K562 (cell line): ENCODE results near the gene SLC27A4. TPM values are rescaled to one million over a fixed set of nuclear protein-coding genes. Genes with fewer than 3 reads are reported as not detected.

Experiments used
- ATAC-seq: fragments of 200-7000 bp; cut with Tn5 transposase; 3 replicates; pipeline ENCODE4 v1.9.1; 2020; ENCODE audit warnings: moderate library complexity
- BruUV-seq: library from RNA; stranded (reverse); fragments of 400-500 nt; replicated peaks from 2 replicates; lab custom pipeline; 2021; lab: Mats Ljungman, UMichigan
- CTCF ChIA-PET: fragments of 300-600 bp; formaldehyde crosslinking; extraction: SDS; loops from one replicate; lab custom pipeline; 2021; ENCODE audit warnings: low intra/inter-chr PET ratio; lab: Yijun Ruan, JAX
- POLR2A ChIA-PET: fragments of 300-600, 350-650 bp; sonication (Branson Sonifier 250); formaldehyde crosslinking; extraction: SDS; loops from one replicate; lab custom pipeline; 2021; ENCODE audit warnings: antibody characterized with exemption, inconsistent platforms; lab: Yijun Ruan, JAX
- DNase-seq, 4 experiments: peaks; one replicate each; pipeline versions ENCODE4 v3.0.0 to v3.0.0-alpha.2; 2011 to 2018; ENCODE audit warnings: low spot score in 3 of 4, mixed read lengths in 3 of 4; ENCODE audit errors: extremely low read depth in 1 of 4
- FAIRE-seq: peaks from 2 replicates; lab custom pipeline; 2011; peaks lifted over from hg19 to GRCh38; lab: Jason Lieb, UNC
- H2AFZ ChIP-seq: 2 replicates; pipeline ENCODE4 v1.6.0; 2011; ENCODE audit warnings: low read depth, low read length, control low read depth, inconsistent platforms
- H3K27ac ChIP-seq: fragments of 200-600 bp; 3 replicates; pipeline ENCODE4 v1.8.0; 2011; ENCODE audit warnings: low read depth, mild to moderate bottlenecking, control low read depth, inconsistent platforms, low read length, moderate library complexity, mixed read lengths; ENCODE audit errors: extremely low read depth
- H3K27me3 ChIP-seq, 2 experiments: fragments of 300-600 bp in 1 of 2; 2 replicates in 1 of 2; 3 replicates in 1 of 2; pipeline versions ENCODE4 v1.6.0 to v1.8.0; 2011; ENCODE audit warnings: inconsistent platforms in 2 of 2, low read length in 2 of 2, mild to moderate bottlenecking in 1 of 2, mixed read lengths in 1 of 2, moderate library complexity in 1 of 2; ENCODE audit not compliant: control insufficient read depth in 2 of 2, insufficient read depth in 2 of 2
- H3K36me3 ChIP-seq: fragments of 300-600 bp; 3 replicates; pipeline ENCODE4 v1.8.0; 2011; ENCODE audit warnings: mild to moderate bottlenecking, low read length, inconsistent platforms; ENCODE audit not compliant: control insufficient read depth, insufficient read depth
- H3K4me1 ChIP-seq, 2 experiments: fragments of 200-600 bp in 1 of 2; replicated peaks in 1 of 2; 2 replicates in 1 of 2; 3 replicates in 1 of 2; pipeline versions ENCODE4 v1.5.1 to v1.8.0; 2011; ENCODE audit warnings: inconsistent platforms in 2 of 2, low read length in 2 of 2, mild to moderate bottlenecking in 1 of 2, mixed read lengths in 1 of 2, moderate library complexity in 1 of 2; ENCODE audit not compliant: control insufficient read depth in 2 of 2, insufficient read depth in 2 of 2
- H3K4me2 ChIP-seq: 2 replicates; pipeline ENCODE4 v1.6.1; 2011; ENCODE audit warnings: low read length, control low read depth, inconsistent platforms, mixed read lengths; ENCODE audit not compliant: insufficient read depth
- H3K4me3 ChIP-seq: fragments of 200-600 bp; sonication (generic), shearing (Covaris generic); 2 replicates; pipeline ENCODE4 v1.5.1; 2016; ENCODE audit warnings: control low read depth, inconsistent platforms
- H3K79me2 ChIP-seq: fragments of 200-600 bp; 3 replicates; pipeline ENCODE4 v1.8.0; 2011; ENCODE audit warnings: low read length, inconsistent platforms; ENCODE audit not compliant: control insufficient read depth, insufficient read depth
- H3K9ac ChIP-seq, 2 experiments: 2 replicates each; pipeline versions ENCODE4 v1.6.0 to v1.6.1; 2011; ENCODE audit warnings: low read depth in 2 of 2, low read length in 2 of 2, control low read depth in 1 of 2, inconsistent platforms in 1 of 2, mild to moderate bottlenecking in 1 of 2, mixed read lengths in 1 of 2; ENCODE audit not compliant: insufficient read depth in 1 of 2
- H3K9me1 ChIP-seq: one replicate; pipeline ENCODE4 v1.6.0; 2011; ENCODE audit warnings: inconsistent platforms, mild to moderate bottlenecking, low read length, moderate library complexity; ENCODE audit not compliant: control insufficient read depth, insufficient read depth
- H3K9me3 ChIP-seq: replicated peaks from 2 replicates; pipeline ENCODE4 v1.5.1; 2011; ENCODE audit warnings: low read depth, low read length, inconsistent platforms; ENCODE audit not compliant: control insufficient read depth, insufficient read depth
- H4K20me1 ChIP-seq: replicated peaks from 2 replicates; pipeline ENCODE4 v1.6.1; 2011; ENCODE audit warnings: low read length, inconsistent platforms, mixed read lengths; ENCODE audit not compliant: control insufficient read depth, insufficient read depth
- CC2D1A ChIP-seq: fragments of 450-650 bp; IDR thresholded peaks from 2 replicates; pipeline ENCODE4 v1.6.1; 2017; ENCODE audit warnings: mild to moderate bottlenecking
- KLF16 ChIP-seq: IDR thresholded peaks from 2 replicates; pipeline ENCODE4 v1.6.1; 2016; ENCODE audit warnings: antibody characterized with exemption
- MAZ ChIP-seq, 2 experiments: fragments of 450-650 bp in 1 of 2; sonication (generic) in 1 of 2; formaldehyde crosslinking; IDR thresholded peaks in 1 of 2; conservative IDR thresholded peaks in 1 of 2; 2 replicates each; pipeline versions ENCODE4 v1.4.0 to v1.5.0; 2020; ENCODE audit warnings: mild to moderate bottlenecking in 1 of 2, missing genetic modification reagents in 1 of 2
- NFYB ChIP-seq: IDR thresholded peaks from 2 replicates; pipeline ENCODE4 v1.6.1; 2011; ENCODE audit warnings: mild to moderate bottlenecking, moderate library complexity; ENCODE audit not compliant: insufficient read length; ENCODE audit errors: extremely low read depth
- PTTG1 ChIP-seq: fragments of 450-650 bp; IDR thresholded peaks from 2 replicates; pipeline ENCODE4 v1.6.1; 2016; ENCODE audit warnings: low read depth, mild to moderate bottlenecking, missing genetic modification characterization, missing compliant biosample characterization
- SMC3 ChIP-seq: conservative IDR thresholded peaks from 2 replicates; pipeline ENCODE4 v1.6.1; 2011; ENCODE audit warnings: low read depth, low read length, improper control_type of control experiment; ENCODE audit not compliant: insufficient read depth
- TAF9B ChIP-seq: fragments of 450-650 bp; IDR thresholded peaks from 2 replicates; pipeline ENCODE4 v1.6.1; 2018; ENCODE audit warnings: mild to moderate bottlenecking; ENCODE audit not compliant: partially characterized antibody
- XRCC5 ChIP-seq: fragments of 200-400 bp; formaldehyde crosslinking; IDR thresholded peaks from 2 replicates; pipeline ENCODE4 v1.6.1; 2017; ENCODE audit warnings: low read depth, mild to moderate bottlenecking, low read length
- YY1 ChIP-seq, 3 experiments: IDR thresholded peaks; 2 replicates each; pipeline ENCODE4 v1.6.1; 2011; ENCODE audit warnings: low read length in 2 of 3, mild to moderate bottlenecking in 2 of 3, moderate library complexity in 2 of 3, borderline replicate concordance in 1 of 3, control low read depth in 1 of 3, low read depth in 1 of 3; ENCODE audit not compliant: insufficient read depth in 3 of 3, insufficient replicate concordance in 2 of 3, control insufficient read depth in 1 of 3, insufficient read length in 1 of 3; ENCODE audit errors: extremely low read depth in 1 of 3
- ZNF408 ChIP-seq: fragments of 250-450 bp; sonication (Bioruptor Pico); IDR thresholded peaks from 2 replicates; pipeline ENCODE4 v1.4.0; 2020; ENCODE audit warnings: low read depth, mild to moderate bottlenecking, moderate library complexity
- whole genome bisulfite sequencing: fragments of 100-300 bp; shearing (Covaris generic); methylation state at CpG from one replicate; pipeline ENCODE4 v1.1.6; 2016; ENCODE audit warnings: low coverage, mixed read lengths; ENCODE audit not compliant: insufficient coverage; ENCODE audit errors: missing lambda C conversion rate; 5-methylcytosine and 5-hydroxymethylcytosine counted together
- in situ Hi-C: fragments of 300-500 bp; cut with MboI; formaldehyde crosslinking; loops from 4 replicates; pipeline ENCODE4 v1.15.0; 2018; ENCODE audit warnings: inconsistent platforms, mixed read lengths
- intact Hi-C: fragments of 100-400 bp; cut with micrococcal nuclease; formaldehyde crosslinking; loops from 2 replicates; pipeline ENCODE4 v1.14.2; 2022
- polyA plus RNA-seq, 8 experiments: library from polyadenylated mRNA; depleted of rRNA in 4 of 8; stranded (reverse) in 5 of 8; unstranded in 3 of 8; fragments of >200 nt; fragmentation: Nextera tagmentation in 2 of 8; fragmentation: Illumina TruSeq in 1 of 8; extraction: Ambion mirVana in 2 of 8; extraction: Trizol in 1 of 8; gene quantifications; 2 replicates each; pipeline versions ENCODE4 v1.2.1 to v1.2.3, GENCODE V29; 2011 to 2014; ENCODE audit warnings: inconsistent platforms in 1 of 8, missing spikeins in 1 of 8
- total RNA-seq, 7 experiments: library from RNA; depleted of rRNA in 6 of 7; stranded (reverse); fragments of >200 nt in 6 of 7; fragmentation: Illumina TruSeq in 2 of 7; extraction: Trizol in 2 of 7; gene quantifications; 2 replicates each; pipeline versions ENCODE4 v1.2.1 to v1.2.3, GENCODE V29; 2011 to 2021; ENCODE audit warnings: low replicate concordance in 1 of 7
- TF ChIP-seq, protein P1 (sequence below): fragments of 450-650 bp; IDR thresholded peaks from one replicate; pipeline ENCODE4 v1.6.1; 2018; ENCODE audit warnings: mild to moderate bottlenecking, moderate library complexity; ENCODE audit not compliant: partially characterized antibody
- TF ChIP-seq, protein P2 (sequence below): fragments of 450-650 bp; formaldehyde crosslinking; IDR thresholded peaks from 2 replicates; pipeline ENCODE4 v1.4.0; 2022; ENCODE audit warnings: missing genetic modification characterization
- TF ChIP-seq, protein P3 (sequence below), 3 experiments: IDR thresholded peaks in 2 of 3; conservative IDR thresholded peaks in 1 of 3; 2 replicates each; pipeline ENCODE4 v1.5.1; 2011 to 2012; ENCODE audit warnings: low read length in 3 of 3, mild to moderate bottlenecking in 3 of 3, control low read depth in 2 of 3, improper control_type of control experiment in 1 of 3, inconsistent platforms in 1 of 3, low read depth in 1 of 3, mixed read lengths in 1 of 3, moderate library complexity in 1 of 3; ENCODE audit not compliant: insufficient read depth in 2 of 3

SLC27A4 gene
- total and polyA plus RNA-seq, 9 of the 15 experiments (the other 6 are each of a cell fraction or from before 2014, with no cell fraction given), result 0.25 to 35.7 (median 14.0) TPM

DNA sequence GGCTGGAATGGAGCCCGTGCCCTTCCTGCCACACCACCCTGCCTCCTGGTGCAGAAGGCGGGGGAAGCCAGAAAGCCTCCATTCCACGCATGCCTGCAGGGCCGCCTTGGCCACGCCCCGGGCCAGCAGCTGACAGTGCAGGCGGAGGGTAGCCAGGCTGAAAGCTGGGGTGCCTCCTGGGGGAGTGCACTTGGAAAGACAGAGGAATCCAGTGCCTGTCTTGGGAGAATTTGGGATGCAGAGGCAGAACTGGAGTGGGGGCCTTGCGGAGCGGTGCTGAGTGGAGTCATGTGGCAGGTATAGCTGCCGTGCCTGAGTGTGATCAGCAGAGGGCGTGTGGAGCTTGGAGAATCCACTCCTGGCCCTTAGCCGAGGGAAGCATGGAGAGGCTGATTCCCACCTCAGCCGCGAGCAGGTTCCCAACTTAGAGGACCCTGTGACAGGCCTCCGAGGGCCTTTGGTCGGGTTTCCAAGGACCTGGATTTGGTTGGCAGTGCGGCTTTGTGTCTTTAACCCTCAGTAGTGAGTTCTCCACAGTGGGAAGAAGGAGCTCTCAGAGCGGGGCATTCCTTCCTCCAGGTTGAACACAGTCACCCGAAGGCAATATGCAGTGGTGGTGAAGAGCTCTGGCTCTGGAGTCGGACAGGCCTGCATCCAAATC lies 21.8 kb downstream of the SLC27A4 start:
- Histone ChIP-seq H3K36me3 (peaks cover 8% of the 10 kb centered on the region; the same call in 1 of the 3 replicates), H2AFZ (peak overlapping the region; percentile 84), H3K79me2 (no peaks in the 10 kb centered on the region), H3K4me3 (no peak overlapping the region), H3K27ac (no peak overlapping the region), H3K9me1 (no peaks in the 10 kb centered on the region), H4K20me1 (no peaks in the 10 kb centered on the region), H3K4me1 (peaks cover 15 to 48% of the 10 kb centered on the region in 2 experiments; a peak in 4 of 5 replicates), H3K27me3 (no peaks in the 10 kb centered on the region), H3K9me3 (no peaks in the 10 kb centered on the region), H3K9ac (peak overlapping the region in 1 of 2 experiments; percentile 46; a peak in 3 of 4 replicates), H3K4me2 (peak overlapping the region; percentile 61)
- BruUV-seq, result no TSS peak
- ChIA-PET CTCF (interaction anchor here (0.7 to 4.6 kb wide), 5 partner anchors 48 to 248 kb away, joined by 3 to 37 read pairs (median 5); no protein-coding TSS in a partner anchor), POLR2A (interaction anchor here (0.5 to 2.8 kb wide), 7 partner anchors 8 to 85 kb away, joined by 3 to 11 read pairs (median 3); partner anchors contain the start of gene URM1)
- intact Hi-C loops, result loop anchor here (1.0 to 10.0 kb wide), 2 partner anchors 50 to 193 kb away; partner anchors contain the start of gene SPTAN1
- DNase-seq, result peak; percentile 79 to 86 (median 82)
- WGBS, result 21% methylated on average over 19 of the region's 20 CpGs
- FAIRE-seq, result peak; percentile 87
- in situ Hi-C loops, result loop anchor here (25.0 kb wide), 1 partner anchor 600 kb away; no protein-coding TSS in a partner anchor
- ATAC-seq, result peak; percentile 91
- TF ChIP-seq CC2D1A, result peak; percentile 72; the same call in 1 of the 2 replicates
- TF ChIP-seq MAZ (CRISPR knock-in tag; conservative IDR thresholded peaks at IDR 0.05 in 1 of 2, IDR thresholded peaks at IDR 0.05 in 1 of 2), result peak; percentile 67 to 74; a peak in 3 of 4 replicates
- TF ChIP-seq ZNF408 (CRISPR knock-in tag), result no peak
- TF ChIP-seq YY1 (IDR thresholded peaks at IDR 0.05; ENCODE audit: borderline replicate concordance in 1 of 3, control insufficient read depth in 1 of 3, extremely low read depth in 1 of 3, insufficient read depth in 3 of 3, insufficient read length in 1 of 3, insufficient replicate concordance in 2 of 3, low read depth in 1 of 3, low read length in 2 of 3), result peak in 1 of 3 experiments; percentile 33
- TF ChIP-seq PTTG1 (tag), result no peak
- TF ChIP-seq, protein P1, sequence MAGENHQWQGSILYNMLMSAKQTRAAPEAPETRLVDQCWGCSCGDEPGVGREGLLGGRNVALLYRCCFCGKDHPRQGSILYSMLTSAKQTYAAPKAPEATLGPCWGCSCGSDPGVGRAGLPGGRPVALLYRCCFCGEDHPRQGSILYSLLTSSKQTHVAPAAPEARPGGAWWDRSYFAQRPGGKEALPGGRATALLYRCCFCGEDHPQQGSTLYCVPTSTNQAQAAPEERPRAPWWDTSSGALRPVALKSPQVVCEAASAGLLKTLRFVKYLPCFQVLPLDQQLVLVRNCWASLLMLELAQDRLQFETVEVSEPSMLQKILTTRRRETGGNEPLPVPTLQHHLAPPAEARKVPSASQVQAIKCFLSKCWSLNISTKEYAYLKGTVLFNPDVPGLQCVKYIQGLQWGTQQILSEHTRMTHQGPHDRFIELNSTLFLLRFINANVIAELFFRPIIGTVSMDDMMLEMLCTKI, result no peak
- peak; percentile 23; the same call in 1 of the 2 replicates for TF ChIP-seq XRCC5
- TF ChIP-seq, protein P2, sequence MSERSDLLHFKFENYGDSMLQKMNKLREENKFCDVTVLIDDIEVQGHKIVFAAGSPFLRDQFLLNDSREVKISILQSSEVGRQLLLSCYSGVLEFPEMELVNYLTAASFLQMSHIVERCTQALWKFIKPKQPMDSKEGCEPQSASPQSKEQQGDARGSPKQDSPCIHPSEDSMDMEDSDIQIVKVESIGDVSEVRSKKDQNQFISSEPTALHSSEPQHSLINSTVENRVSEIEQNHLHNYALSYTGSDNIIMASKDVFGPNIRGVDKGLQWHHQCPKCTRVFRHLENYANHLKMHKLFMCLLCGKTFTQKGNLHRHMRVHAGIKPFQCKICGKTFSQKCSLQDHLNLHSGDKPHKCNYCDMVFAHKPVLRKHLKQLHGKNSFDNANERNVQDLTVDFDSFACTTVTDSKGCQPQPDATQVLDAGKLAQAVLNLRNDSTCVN (CRISPR knock-in tag), result no peak
- peak; percentile 90 for TF ChIP-seq SMC3
- no peak for TF ChIP-seq NFYB
- no peak for TF ChIP-seq TAF9B
- TF ChIP-seq, protein P3, sequence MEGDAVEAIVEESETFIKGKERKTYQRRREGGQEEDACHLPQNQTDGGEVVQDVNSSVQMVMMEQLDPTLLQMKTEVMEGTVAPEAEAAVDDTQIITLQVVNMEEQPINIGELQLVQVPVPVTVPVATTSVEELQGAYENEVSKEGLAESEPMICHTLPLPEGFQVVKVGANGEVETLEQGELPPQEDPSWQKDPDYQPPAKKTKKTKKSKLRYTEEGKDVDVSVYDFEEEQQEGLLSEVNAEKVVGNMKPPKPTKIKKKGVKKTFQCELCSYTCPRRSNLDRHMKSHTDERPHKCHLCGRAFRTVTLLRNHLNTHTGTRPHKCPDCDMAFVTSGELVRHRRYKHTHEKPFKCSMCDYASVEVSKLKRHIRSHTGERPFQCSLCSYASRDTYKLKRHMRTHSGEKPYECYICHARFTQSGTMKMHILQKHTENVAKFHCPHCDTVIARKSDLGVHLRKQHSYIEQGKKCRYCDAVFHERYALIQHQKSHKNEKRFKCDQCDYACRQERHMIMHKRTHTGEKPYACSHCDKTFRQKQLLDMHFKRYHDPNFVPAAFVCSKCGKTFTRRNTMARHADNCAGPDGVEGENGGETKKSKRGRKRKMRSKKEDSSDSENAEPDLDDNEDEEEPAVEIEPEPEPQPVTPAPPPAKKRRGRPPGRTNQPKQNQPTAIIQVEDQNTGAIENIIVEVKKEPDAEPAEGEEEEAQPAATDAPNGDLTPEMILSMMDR (IDR thresholded peaks at IDR 0.05 in 2 of 3, conservative IDR thresholded peaks at IDR 0.05 in 1 of 3; ENCODE audit: insufficient read depth in 2 of 3, low read depth in 1 of 3, low read length in 3 of 3), result peak; percentile 89 to 95 (median 93)
- no peak for TF ChIP-seq KLF16
